ENCODE results near the gene C19orf12.

C19orf12 gene

GRCh38 chr19:29714953-29715700, at the start of gene C19orf12:
C19orf12 (minus strand) TSS chr19:29715261; CDS start chr19:29708413, 6,848 bp downstream.
- peak; percentile 39 for DNase-seq

- DNase-seq, result no peak
Observed at GRCh38 chr19:29764361-29764760, 49.3 kb upstream of the C19orf12 start.

- no peak for DNase-seq
Observed at GRCh38 chr19:29763196-29763595, 48.1 kb upstream of the C19orf12 start.

- DNase-seq, result no peak
Observed at GRCh38 chr19:29761575-29762232, 46.6 kb upstream of the C19orf12 start.

GRCh38 chr19:29760752-29761502, 45.9 kb upstream of the C19orf12 start:
- DNase-seq, result no peak

- DNase-seq, result no peak
Observed at GRCh38 chr19:29759359-29759758, 44.3 kb upstream of the C19orf12 start.

- no peak for DNase-seq
Observed at GRCh38 chr19:29758863-29759262, 43.8 kb upstream of the C19orf12 start.

- no peak for DNase-seq
Observed at GRCh38 chr19:29757551-29757950, 42.5 kb upstream of the C19orf12 start.

- no peak for DNase-seq
Observed at GRCh38 chr19:29753934-29754305, 38.9 kb upstream of the C19orf12 start.

GRCh38 chr19:29753190-29753933, 38.3 kb upstream of the C19orf12 start:
- DNase-seq, result no peak

- no peak for DNase-seq
Observed at GRCh38 chr19:29752450-29753025, 37.5 kb upstream of the C19orf12 start.

- no peak for DNase-seq
Observed at GRCh38 chr19:29751932-29752331, 36.9 kb upstream of the C19orf12 start.

GRCh38 chr19:29750001-29750400, 34.9 kb upstream of the C19orf12 start:
- no peak for DNase-seq

- no peak for DNase-seq
Observed at GRCh38 chr19:29748996-29749849, 34.2 kb upstream of the C19orf12 start.

GRCh38 chr19:29745253-29745652, 30.2 kb upstream of the C19orf12 start:
- DNase-seq, result no peak

GRCh38 chr19:29743681-29744080, 28.6 kb upstream of the C19orf12 start:
- DNase-seq, result no peak

- no peak for DNase-seq
Observed at GRCh38 chr19:29741776-29742175, 26.7 kb upstream of the C19orf12 start.

- no peak for DNase-seq
Observed at GRCh38 chr19:29741226-29741625, 26.2 kb upstream of the C19orf12 start.

GRCh38 chr19:29737461-29738000, 22.5 kb upstream of the C19orf12 start:
- DNase-seq, result no peak

- no peak for DNase-seq
Observed at GRCh38 chr19:29735829-29736228, 20.8 kb upstream of the C19orf12 start.

GRCh38 chr19:29731331-29731850, 16.3 kb upstream of the C19orf12 start:
- no peak for DNase-seq

Data from NCI-H2029 (cell line).